Suppressor macrophage treated with lipopolysaccharide for 4 hours (primary cell): ENCODE results near the gene PTPRM.

ENCODE experiments used
- DNase-seq: peaks from one replicate; pipeline ENCODE4 v3.0.0-alpha.2; 2020

Gene PTPRM

DNA sequence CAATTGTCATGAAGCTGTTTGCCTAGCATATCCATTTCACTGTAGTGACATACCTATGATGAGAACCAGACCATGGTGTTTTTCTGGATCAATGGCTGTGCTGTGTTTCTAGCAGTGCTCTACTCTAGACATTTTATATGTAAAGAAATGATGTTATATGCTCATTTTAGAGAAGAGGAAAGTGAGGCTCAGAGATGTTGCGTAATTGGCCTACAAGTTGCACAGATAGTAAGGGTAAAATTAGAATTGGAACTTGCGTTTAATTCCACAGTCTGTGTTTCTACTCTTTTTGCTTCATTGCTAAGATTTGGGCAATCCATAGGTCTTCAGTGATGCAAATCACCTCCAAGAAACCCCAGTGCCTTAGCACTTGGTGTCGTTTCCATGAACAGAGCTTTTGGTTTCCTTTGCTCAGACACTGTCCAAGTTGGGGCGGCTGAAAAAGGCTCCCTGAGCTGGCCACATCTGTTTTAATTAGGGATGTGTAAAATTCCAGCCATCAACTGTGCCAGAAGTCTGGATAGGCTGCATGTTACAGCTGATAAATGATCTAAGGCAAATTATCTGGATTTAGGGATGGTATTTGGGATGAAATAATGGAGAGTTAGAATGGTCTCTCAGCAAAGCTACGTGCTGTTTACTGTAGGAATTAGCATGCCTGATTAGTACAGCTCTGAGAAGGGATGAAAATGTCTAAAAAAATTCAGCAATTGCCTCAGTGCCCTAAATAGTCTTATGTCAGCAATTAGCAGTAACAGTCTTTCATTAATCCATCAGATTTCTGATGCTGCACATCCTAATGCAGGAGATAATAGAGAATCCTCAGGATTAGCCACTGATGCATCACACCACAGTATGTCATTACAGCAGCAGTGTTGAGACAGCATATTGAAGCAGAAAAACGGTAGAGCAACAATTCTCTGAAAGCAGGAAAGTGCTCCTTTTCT is 65.3 kb downstream of the PTPRM start:
- DNase-seq = no peak

DNA sequence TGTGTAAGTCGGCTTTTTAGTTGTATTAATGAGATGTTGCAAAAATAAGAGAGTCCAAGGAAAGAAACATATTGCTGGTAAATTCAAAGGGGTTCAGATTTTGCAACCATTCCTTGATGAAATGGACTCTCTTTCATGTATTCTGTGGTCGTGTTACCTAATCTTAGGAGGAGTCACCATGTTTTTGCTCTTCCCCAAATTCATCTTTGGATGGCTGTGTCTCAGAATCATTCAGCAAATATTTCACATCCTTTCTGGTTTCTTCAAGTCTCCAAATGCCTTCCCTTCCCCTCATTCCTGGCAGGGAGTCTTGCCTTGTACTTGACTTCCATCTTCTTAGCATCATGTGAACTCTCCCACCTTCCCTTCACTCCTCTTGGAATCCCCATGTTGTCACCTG is 66.1 kb downstream of the PTPRM start:
- no peak for DNase-seq

DNA sequence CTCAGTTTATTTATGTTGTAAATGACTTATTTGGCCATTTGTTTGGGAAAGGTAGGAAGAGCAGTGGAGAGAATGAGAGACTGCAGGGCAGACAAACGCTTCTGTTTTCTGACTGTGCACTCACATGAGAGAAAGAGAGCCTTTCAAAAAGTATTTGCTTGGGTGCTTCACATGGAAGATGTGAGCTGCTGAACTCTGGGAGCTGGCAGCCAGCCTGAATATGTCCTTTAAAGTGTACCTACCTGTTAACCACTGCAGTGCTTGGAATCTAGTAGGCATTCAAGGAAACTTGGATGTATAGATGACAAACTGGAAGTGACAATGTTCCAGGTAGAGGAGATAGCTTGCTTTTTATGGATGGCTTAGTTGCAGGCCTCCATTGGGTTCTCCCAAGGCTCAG is 68.8 kb downstream of the PTPRM start:
- DNase-seq = no peak

GRCh38 chr18:7637269-7637668 is 70.2 kb downstream of the PTPRM start:
- no peak for DNase-seq

GRCh38 chr18:7638321-7638720 is 71.2 kb downstream of the PTPRM start:
- DNase-seq = no peak

DNA sequence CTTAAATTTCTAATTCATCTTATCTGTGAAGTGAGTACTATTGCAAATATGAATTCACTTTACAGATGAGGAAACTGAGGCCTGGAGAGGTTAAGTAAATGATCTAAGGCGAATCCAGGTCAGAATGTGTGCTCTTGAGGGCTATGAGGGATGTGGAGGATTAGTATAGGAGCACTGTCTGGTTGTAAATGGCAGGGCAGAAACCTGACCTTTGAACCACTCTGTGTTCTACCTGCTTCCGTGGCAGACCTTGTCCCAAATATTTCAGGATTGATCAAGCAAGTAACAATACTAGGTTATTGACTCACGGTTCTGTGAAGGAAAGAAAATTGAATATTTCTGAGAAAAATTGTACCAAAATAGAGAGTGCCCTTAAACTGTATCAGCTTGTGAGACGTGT is 74.7 kb downstream of the PTPRM start:
- no peak for DNase-seq

- no peak for DNase-seq
Observed at GRCh38 chr18:7642331-7642890, 75.3 kb downstream of the PTPRM start.

GRCh38 chr18:7645756-7646155 is 78.6 kb downstream of the PTPRM start:
- DNase-seq = no peak

- DNase-seq = no peak
Observed at GRCh38 chr18:7646174-7646886, 79.2 kb downstream of the PTPRM start.

DNA sequence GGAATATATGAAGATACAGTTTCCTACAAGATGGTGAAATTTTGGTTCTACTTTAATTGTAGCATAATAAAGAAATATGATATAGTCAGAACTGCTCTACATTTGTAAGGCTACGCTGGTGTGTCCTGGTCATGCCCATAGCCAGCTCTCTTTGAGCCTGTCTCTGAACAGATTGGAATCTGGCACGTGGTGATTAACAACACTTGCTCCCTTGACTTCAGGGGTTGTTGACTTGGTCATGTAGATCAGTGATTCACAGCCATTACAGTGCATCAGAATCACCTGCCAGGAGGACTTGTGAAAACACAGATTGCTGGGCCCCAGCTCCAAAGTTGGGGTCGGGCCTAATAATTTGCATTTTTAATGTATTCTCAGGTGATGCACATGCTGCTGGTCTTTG is 80.4 kb downstream of the PTPRM start:
- DNase-seq = no peak

GRCh38 chr18:7657050-7657449 is 89.9 kb downstream of the PTPRM start:
- no peak for DNase-seq

GRCh38 chr18:7657937-7658336 is 90.8 kb downstream of the PTPRM start:
- no peak for DNase-seq

DNA sequence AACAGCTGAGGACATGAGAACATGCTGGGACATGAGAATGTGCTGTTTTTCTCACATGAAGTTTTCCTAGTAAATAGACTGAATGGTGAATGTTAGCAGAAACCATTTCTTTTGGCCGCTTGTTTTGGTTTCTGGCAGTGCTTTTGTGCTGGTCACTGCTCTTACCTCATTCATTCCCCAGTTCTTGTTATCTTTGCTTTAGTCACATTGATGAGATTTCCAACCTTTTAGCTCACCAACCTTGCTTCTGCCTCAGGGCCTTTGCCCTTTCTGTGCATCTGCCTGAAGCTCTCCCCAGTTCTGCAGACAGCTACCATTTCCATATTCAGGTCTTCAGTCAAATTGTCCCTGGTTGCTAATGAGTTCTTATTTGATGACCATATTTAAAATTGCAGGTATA is 91.6 kb downstream of the PTPRM start:
- no peak for DNase-seq

- DNase-seq = no peak
Observed at GRCh38 chr18:7661207-7661606, 94.1 kb downstream of the PTPRM start.

- DNase-seq = no peak
Observed at GRCh38 chr18:7662866-7663265, 95.8 kb downstream of the PTPRM start.

DNA sequence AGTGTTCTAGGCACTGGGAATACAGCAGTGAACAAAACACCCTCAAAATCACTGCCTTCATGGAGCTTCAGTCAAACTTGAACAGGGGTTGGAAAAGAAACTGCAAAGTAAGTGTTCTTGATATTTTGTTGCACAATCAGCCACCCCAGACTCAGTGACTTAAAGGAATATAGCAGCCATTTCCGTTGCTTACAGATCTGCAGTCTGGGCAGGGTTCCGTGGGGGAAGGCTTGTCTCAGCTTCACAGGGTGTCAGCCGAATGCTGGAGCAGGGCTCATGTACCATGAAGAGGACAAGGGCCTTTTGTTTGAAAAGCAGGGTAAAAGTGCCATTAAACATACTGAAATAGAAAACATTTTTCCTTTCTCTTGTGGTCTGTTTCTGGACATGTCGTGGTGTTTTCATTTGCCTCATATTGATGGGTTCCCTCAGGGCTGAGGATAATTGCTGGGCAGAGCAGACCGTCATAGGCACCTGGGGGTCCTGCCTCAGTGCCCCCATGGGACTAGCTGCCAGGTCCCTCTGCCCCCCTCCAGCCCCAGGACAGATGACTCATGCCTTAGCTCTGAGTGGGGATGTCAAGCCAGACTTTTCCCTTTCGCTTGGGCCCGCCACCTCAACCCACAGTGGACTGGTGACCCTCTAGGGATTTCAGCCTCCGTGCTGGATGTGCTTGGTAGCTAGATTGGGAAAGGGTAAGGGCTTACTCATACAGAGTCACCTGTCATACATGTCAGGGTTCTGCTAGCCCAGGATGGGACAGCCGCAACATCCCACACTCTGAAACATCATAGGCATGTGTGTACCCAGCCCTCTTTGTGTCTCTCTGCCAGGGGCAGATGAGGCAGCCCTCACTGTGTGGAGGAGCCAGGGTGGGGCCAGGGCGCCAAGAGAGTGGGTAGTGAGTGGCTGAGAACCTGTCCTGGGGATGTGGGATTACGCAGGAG is 96.5 kb downstream of the PTPRM start:
- DNase-seq = no peak

- DNase-seq = no peak
Observed at GRCh38 chr18:7666195-7666776, 99.2 kb downstream of the PTPRM start.

- DNase-seq = no peak
Observed at GRCh38 chr18:7668392-7668791, 101.3 kb downstream of the PTPRM start.

GRCh38 chr18:7669361-7669760 is 102.2 kb downstream of the PTPRM start:
- no peak for DNase-seq

- DNase-seq = no peak
Observed at GRCh38 chr18:7671105-7671504, 104.0 kb downstream of the PTPRM start.

DNA sequence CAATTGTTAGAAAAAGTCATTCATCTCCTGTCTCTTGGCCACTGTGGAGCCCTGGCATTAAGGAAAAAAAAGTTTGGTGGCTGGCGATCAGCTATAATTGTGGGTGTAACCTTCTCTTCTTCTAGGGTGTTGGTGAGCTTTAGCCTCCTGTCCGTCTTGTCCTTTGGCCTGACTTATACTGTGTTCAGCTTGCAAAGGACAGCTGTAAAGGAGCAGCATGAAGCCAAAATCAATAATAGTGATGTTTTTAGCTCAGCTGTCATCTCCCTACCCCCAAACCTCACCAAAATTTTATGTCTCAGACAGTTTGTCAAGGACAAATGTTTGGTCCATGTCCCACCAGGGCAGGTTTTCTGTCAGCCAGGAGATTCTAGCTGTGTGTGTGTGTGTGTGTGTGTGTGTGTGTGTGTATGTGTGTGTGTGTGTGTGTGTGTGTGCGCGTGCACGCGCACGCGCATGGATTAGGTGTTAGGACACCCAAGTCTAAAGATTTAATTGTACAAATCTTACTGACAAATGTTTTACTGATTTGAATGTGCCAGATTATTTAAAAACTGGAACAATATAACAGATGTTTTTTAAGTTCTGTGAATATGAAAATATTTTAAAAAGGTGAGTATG is 109.2 kb downstream of the PTPRM start:
- no peak for DNase-seq

- DNase-seq = no peak
Observed at GRCh38 chr18:7677001-7677400, 109.9 kb downstream of the PTPRM start.
